Choroid plexus epithelial cell (primary cell): ENCODE results near the gene AKT1S1.

ENCODE experiments used
- DNase-seq: peaks from one replicate; pipeline ENCODE4 v3.0.0-alpha.2; 2010; ENCODE audit warnings: low read depth
- H3K4me3 ChIP-seq: 2 replicates; pipeline ENCODE4 v1.5.1; 2011; ENCODE audit warnings: low read depth, mild to moderate bottlenecking, control low read depth, low read length, moderate library complexity
- TF ChIP-seq, protein P1 (sequence below): conservative IDR thresholded peaks from 2 replicates; pipeline ENCODE4 v1.5.1; 2011; ENCODE audit warnings: low read depth, mild to moderate bottlenecking, control low read depth, inconsistent platforms, low read length, moderate library complexity

AKT1S1 gene

DNA sequence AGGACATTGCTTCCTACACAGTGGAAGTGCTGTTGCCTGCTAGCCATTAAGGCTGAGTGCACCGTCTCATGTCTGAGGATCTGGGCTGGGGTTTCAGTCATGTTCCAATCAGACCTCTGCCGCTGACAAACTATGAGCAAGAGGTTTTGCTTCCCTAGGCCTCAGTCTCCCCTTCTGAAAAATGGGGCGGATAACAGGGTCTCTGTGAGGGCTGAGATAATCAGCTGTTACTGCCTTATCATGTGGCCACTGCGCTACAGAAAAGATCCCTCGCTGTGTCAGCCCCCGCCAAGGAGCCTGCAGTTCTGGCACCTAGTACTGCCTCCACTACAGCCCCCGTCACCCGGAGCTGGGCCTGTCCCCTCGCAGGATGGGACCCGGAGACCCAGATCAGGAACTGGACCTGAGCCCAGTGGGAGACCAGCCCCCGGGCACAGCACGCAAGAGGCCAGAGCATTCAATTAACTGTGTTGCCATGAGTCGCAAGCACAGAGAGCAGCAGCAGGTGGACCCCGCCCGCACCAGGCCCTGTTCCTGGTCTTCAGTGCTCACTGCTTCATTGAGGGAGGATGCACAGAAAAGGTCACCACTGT lies 6.8 kb downstream of the AKT1S1 start:
- TF ChIP-seq, protein P1, sequence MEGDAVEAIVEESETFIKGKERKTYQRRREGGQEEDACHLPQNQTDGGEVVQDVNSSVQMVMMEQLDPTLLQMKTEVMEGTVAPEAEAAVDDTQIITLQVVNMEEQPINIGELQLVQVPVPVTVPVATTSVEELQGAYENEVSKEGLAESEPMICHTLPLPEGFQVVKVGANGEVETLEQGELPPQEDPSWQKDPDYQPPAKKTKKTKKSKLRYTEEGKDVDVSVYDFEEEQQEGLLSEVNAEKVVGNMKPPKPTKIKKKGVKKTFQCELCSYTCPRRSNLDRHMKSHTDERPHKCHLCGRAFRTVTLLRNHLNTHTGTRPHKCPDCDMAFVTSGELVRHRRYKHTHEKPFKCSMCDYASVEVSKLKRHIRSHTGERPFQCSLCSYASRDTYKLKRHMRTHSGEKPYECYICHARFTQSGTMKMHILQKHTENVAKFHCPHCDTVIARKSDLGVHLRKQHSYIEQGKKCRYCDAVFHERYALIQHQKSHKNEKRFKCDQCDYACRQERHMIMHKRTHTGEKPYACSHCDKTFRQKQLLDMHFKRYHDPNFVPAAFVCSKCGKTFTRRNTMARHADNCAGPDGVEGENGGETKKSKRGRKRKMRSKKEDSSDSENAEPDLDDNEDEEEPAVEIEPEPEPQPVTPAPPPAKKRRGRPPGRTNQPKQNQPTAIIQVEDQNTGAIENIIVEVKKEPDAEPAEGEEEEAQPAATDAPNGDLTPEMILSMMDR: no peak
- H3K4me3 ChIP-seq: peak overlapping the region; percentile 60
- no peak for DNase-seq

DNA sequence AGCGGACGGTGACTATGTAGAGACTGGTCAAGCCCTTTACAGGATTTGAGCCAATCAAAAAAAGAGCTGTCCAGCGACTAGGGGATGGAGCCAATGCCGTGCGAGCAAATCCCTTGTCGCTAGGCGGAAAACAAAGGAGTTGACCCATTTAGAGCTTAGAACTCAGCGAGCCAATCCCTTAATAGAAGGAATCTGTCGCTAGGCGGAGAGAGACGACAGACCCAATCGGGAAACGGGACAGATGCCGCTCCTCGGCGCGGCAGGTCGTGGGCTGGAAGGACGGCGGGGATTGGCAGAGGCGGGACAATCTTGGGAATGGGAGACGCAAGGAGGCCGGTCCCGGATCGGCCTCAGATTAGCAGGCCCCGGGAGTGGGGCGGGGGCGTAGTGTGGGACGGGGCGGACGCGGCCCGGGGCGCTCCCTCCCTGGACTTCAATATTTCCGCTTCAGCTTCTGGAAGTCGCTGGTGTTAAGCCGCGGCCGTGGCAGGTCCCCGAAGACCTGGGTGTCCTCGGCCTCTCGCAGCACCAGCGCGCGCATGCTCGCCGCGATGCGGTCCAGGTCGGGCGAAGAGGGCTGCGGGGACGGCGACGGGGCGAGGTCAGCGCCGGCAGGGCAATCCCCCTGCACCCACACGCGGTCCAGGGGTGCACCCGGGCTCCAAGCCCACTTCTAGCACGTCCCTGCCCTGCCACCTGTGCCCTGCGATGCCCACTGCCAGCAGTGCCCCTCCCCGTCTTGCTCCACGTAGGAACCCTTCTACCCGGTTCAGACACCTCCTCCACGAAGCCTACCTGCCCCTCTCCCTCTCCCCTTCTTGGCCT lies 7.5 kb downstream of the AKT1S1 start:
- H3K4me3 ChIP-seq: peak overlapping the region; percentile 60
- TF ChIP-seq, protein P1: peak; percentile 1
- peak; percentile 100 for DNase-seq

DNA sequence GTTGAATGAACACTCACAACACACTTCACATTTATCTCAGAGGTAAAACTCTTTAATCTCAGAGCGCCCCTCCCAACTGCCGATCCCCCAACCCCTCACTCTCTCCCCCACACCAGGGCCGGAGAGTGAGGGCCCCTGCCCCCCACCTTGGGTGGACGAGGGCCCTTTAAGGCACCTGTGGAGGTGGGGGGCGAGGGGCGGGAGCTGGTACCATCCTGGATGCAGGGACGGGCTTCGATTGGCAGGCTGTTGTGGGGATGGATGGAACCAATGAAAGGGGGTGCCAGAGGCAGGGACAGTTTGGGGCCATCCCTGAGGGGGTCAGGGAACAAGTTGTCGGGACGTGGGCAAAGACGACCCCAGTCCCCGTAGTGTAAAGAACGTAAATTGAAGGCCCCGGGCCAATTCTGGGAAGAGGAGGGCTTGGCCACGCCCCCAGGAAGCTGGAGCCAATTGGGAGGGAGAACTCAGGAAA lies 8.1 kb downstream of the AKT1S1 start:
- TF ChIP-seq, protein P1: no peak
- DNase-seq: no peak
- H3K4me3 ChIP-seq: peak overlapping the region; percentile 48

DNA sequence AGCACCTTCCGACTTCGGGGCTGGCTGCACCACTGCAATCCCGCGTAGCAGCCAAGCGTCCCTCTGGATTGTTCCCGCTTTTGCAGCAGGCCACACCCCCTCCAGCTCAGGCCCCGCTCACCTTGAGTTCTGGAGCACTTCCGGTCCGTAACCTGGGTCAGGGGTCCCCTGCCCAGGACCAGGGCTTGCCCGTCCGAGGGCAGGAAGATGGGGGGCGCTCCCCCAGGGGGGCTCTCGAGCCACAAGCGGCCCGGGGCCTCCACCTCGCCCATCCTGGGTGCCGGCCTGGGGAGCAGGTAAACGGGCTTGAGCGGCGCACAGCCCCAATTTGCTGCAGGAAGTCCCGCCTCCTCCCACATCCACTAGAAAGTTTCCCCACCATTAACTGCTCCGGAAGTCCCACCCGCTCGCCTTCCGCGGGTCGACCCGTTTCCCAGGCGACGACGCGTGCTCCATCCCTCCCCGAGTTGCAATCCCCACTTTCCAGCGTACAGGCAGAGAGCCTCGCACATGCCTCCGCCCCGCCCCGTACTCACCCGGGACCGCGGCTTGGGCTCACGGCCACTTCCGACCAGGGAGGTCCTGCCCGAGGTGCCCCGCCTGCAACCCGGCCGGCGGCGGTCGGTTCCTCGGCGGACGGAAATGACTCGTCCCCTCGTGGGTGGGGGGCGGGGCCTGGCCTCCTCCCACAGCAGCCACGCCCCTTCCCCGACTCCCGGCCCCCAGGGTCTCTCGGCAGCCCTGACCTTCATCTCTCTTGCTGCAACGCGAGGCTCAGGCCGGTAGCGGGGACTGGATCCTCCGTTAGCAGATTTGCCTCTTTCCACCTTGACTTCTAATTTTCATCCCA lies 10.0 kb downstream of the AKT1S1 start, which contains the start of gene PNKP:
Gene PNKP, minus strand, starts transcription at position 644 of the 850 bp plus-strand sequence. Its CDS starts 372 bp downstream, at position 272.
- peak within 1 kb of the TSS; percentile 90 for H3K4me3 ChIP-seq
- DNase-seq: peak; percentile 92
- TF ChIP-seq, protein P1: no peak

DNA sequence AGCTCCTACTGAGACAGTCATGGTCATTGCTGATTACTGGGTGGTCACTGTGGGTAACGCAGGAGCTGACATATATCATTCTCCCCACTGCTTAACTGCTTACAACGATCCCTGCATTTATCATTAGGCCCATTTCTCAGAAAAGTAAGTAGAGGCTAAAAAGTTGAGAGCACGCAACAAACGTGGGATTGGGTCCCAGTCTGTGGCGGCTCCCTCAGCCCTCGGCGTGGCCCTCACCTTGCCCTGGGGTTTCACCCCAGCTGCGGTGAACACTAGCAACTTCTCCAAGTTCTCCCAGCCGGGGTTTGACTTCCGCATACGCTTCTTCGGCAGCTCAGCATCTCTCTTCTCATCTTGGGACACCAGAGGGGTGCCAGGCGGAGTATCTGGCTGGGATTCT lies 12.3 kb downstream of the AKT1S1 start:
- TF ChIP-seq, protein P1: no peak
- H3K4me3 ChIP-seq: no peak overlapping the region
- no peak for DNase-seq

DNA sequence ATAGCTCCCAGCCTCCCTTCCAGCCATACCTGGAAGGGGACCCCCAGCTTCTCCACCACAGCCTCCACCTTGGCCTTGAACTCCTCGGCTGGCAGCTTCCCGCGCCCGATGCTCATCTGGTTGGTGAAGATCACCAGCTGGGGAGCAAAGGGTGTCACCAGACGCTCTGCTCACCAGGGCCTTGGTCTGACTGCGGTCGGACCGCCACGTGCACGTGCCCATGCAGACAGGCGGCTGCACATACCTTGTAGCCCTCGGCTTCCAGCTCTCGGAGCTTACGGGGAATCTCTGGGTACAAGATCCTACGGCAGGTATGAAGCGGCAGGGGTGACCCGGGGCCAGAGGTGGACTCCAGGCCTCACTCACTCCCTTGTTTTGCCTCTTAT lies 13.2 kb downstream of the AKT1S1 start:
- H3K4me3 ChIP-seq: no peak overlapping the region
- no peak for DNase-seq
- TF ChIP-seq, protein P1: no peak
